NCI-H526 treated with DMSO at 0.1 percent for 48 hours (cell line): ENCODE results near the gene CYTH4.
"Not testable (repeated sequence)": the region's sequence is repeated elsewhere in the genome, so short reads cannot be mapped to it uniquely, and the experiment has no call there.

ENCODE experiments used
- DNase-seq: peaks from one replicate; lab custom pipeline; 2025; lab: John Stamatoyannopoulos, UW

Gene CYTH4

GRCh38 chr22:37328538-37329237 lies 46.4 kb downstream of the CYTH4 start:
- DNase-seq: not testable (repeated sequence)

DNA sequence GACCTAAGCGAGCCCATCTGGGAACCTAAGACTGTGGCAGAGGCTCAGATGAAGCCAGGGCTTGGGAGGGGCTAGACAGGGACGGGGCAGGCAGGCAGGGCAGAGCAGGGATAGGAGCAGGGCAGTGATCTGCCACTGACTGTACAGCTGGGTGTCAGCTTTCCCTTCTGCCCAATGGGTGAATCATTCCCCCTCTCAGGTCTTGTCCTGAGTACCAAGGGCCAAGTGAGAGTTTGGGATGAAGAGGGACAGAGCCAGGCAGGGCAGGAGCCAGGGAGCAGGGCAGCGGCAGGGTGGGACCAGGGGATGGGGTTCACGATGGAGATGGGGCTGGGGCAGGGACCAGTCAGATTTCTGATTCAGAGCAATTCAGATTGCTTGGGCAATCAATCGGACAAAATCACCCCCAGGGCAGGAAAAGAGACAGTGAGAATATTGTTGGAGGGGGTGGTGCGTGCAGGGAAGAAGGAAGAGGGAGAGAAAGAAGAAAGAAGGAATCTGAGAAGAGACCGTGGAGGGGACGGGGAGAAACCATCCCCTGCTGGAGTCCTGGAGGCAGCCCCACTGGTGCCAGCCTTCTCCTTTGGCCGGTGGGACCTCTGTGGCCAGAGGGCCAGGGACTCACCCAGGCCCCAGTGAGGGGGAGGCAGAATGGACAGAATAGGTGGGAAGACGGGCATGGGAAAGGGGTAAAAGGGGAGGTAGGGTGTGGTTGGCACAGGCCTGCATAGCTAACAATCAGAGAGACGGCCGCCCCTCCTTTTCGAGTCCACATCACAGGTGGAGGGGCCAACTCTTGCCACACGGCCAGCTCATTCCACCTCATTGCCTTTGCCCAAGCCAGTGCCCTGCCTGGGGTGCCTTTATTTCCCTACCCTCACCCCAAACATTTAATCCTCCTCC lies 47.2 kb downstream of the CYTH4 start:
- no peak for DNase-seq

DNA sequence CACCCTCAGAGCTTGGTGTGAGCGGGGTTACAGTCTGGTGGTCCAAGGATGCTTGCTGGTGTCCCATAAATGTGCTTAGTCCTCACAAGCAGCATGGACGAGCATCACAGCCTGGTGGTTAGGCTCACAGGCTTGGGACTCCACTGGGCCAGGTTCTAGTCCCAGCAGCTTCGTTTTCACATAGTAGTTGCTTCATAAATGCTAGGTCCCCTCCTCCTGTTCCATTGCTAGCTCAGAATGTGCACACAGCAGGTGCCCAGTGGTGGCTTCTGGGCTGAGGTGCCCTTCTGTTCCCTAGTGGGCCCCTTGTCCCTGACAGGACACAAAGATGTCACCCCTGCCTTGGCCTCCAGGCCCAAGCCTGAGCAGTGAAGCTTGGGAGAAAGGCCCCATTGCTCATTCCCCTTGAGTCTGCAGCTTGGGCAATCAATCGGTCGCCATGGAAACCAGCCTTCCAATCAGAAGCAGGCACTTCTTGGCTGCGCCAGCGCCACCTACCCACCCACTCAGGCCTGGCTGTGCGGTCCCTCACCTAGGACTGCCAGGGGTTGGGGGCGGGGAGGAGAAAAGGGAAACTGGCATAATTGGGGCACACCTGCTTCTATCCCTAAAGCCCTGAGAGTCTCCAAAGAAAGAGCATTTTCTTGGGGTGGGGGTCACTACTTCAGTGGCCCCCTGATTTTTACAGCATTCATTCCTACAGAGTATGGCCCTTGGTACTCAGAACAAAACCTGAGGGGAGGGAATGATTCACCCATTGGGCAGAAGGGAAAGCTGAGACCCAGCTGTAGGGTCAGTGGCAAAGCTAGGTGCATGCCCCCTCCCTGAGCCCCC lies 48.1 kb downstream of the CYTH4 start:
- peak; percentile 58 for DNase-seq

- DNase-seq: no peak
These were observed 48.7 kb downstream of the CYTH4 start for GRCh38 chr22:37331034-37331428.

GRCh38 chr22:37331856-37332536 lies 49.7 kb downstream of the CYTH4 start:
- no peak for DNase-seq

- no peak for DNase-seq
These were observed 51.6 kb downstream of the CYTH4 start for GRCh38 chr22:37333724-37334460.

DNA sequence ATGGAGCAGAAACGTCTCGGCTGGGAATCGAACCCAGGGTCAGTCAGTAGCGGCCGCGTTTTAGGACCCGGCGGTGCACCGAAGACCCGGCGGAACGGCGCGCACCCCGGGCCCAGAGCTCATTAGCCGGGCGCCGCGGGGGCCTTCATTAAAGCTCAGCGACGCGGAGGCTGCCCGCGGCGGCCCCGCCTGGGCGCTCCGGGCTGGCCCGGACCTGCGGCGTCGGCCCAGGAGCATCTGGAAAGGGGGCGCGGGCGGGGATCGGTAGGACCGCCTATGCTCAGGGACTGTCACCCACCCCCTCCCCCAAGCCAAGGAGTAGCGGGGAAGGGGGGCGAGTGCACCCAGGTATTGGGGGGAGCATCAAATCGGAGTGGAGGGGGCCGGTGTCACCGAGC lies 52.2 kb downstream of the CYTH4 start:
- no peak for DNase-seq

DNA sequence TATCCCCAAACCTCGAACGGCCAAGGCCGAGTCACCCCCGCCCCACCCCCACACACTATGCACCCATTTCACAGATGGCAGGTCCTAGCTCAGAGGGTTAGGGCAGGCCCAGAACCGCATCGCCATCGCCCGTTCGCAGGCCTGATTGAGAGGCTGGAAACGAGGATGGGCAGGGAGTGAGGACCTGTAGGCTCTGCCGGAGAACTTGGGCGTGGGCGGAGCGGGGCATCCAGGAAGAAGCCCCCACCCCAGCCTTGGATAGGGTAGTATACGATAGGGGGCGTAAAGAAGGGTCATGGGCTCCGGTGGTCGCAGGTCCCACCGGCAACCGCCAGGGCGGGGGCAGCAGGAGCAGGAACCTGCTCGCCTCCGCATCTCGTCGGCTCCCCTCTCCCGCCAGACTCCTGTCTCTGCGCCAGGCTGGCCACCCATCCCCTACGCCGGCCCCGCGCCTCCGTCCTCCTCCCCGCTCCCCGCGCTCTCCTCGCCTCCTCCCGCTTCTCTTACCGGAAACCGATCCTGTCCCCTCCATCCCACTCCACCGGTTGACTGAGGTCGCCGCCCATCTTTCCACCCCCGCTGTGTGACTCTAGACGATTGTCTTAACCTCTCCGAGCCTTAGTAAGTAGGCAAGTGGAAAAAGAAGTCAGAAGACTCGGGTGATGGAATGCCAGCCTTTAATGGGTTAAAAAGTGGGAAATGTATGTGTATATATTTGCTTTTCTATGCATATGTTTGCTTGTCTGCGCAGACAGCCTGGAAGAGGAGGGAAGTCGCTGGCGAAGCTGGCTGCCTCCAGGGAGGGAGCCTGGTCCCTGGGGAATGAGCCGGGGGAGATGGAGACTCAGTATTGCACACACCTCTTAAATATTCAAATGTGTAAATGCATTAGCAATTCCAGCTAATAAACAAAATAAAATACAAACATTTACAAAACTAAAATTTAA lies 52.8 kb downstream of the CYTH4 start:
- DNase-seq: peak; percentile 85

DNA sequence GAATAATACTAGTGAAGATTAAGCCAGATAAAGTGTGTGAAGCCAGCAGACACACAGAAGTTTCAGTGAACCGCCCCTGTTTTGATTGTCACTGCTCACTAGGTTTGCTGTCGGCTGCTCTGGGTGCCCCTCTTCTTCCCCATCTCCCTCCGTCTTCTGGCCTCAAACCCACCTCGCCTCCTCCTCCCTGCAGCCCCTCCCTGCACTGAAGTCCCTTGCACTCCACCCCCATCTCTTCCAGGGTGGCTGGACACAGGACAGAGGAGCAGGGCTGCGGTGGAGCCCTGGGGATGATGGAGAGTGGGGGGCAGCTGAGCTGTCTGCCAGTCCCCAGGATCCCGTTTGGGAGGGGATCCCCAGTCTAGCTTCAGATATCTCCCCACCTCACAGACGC lies 53.5 kb downstream of the CYTH4 start:
- no peak for DNase-seq

- no peak for DNase-seq
These were observed 54.3 kb downstream of the CYTH4 start for GRCh38 chr22:37336579-37336978.

DNA sequence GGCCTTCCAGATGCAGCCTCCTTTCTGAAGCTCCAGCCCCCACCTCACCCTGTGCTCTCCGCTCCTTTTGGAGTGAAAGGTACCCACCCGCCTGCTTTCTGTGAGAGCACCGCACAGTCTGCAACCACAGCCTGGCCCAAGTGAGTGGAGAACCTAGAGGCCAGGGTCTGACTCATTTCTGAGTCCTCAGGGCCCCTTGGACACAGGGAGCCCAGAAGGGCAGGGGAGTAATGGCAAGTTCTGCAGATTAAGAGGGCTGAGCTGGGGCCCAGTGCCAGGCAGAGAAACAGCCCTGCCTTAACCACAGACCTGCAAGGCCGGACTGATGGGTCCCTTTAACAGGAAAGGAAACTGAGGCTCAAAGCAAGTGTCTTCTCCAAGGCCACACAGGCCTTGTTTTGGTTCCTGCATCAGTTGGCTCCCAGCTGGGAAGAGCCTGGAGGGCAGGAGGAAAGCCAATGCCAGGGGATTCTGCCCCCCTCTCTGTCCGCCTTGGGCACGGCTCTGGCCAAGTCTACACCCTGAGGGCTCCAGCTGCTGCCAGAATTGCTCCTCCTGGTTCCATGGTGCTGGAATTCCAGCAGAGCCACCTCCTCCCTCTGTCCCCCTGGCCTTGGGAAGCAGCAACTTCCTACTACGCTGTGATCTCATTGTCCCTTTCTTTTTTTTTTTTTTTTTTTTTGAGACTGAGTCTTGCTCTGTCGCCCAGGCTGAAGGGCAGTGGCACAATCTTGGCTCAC lies 55.1 kb downstream of the CYTH4 start:
- no peak for DNase-seq

- DNase-seq: no peak
These were observed 56.4 kb downstream of the CYTH4 start for GRCh38 chr22:37338539-37339246.

DNA sequence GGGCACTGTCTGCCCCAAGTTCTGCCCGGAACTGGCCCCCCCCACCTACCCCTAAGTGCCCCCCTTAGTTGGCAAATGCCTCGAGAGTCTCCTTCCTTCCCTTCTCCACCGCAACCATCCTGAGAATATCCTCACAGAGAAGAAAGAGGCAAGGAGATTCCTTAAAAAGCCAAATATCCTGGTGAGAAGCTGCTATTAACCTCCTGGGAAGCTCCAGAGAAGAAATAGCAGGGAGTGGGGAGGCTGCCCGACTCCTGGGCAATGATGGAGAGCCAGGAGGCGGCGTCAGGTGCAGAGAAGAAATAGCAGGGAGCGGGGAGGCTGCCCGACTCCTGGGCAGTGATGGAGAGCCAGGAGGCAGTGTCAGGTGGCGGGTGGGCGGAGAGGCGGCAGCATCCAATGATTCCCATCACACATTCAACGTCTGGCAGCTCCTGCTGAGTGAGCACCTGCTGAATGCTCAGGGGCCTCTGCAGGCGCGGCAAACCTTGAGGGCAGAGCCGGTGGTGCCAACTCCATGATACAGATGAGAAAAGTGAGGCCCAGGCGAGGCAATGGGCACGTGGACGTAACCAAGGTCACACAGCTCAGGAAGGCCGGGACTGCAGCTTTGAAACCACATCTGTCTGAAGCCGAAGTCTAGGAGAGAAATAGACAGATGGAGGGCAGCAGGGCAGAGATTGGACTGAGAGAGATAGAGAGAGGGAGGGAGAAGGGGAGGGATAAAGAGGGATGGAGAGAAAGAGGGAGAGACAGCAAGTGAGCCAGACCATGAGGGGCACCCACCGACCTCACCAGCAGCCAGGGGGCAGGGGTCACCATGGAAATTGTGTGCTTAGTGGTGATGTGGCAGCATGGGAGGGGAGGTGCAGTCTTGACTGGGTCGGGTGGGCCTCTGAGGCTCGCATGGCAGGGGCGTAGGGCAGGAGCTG lies 58.3 kb downstream of the CYTH4 start:
- DNase-seq: peak; percentile 55

DNA sequence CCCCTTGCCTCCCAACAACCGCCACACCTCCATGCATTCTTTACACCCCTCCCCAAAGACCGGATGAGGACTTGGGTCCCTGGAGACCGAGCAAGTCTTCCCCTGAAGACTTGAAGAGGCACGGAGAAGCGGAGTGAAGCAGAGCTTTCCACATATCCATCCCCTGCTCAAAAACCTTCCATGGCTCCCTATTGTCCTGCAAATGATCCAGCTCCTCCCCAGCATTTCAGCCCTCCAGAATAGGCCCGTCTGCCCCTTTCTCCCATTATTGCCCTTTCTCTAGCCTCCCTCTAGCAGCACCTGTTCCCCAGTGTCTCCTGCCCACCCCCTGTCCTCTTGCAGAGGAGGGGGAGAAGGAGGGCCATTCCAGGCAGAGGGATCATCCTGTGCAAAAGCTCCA lies 59.8 kb downstream of the CYTH4 start:
- DNase-seq: no peak

DNA sequence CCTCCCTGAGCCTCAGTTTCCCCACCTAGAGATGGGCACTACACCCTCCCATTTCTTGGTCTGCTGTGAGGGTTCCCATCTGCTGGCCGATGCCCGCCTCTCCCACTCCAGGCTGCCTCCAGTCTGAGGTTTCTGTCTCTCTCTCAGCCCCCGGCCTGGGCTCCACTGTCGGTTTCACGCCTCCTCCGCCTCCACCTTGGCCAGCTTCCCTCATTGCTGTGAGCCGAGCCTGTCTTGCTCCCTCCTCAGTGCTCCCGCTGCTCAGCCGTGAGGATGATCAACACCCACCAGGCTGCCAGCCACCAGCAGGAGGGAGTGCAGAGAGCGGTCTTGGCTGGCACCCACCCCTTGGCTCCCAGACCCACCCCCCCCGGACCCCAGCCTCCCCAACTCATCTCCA lies 61.0 kb downstream of the CYTH4 start:
- DNase-seq: no peak

DNA sequence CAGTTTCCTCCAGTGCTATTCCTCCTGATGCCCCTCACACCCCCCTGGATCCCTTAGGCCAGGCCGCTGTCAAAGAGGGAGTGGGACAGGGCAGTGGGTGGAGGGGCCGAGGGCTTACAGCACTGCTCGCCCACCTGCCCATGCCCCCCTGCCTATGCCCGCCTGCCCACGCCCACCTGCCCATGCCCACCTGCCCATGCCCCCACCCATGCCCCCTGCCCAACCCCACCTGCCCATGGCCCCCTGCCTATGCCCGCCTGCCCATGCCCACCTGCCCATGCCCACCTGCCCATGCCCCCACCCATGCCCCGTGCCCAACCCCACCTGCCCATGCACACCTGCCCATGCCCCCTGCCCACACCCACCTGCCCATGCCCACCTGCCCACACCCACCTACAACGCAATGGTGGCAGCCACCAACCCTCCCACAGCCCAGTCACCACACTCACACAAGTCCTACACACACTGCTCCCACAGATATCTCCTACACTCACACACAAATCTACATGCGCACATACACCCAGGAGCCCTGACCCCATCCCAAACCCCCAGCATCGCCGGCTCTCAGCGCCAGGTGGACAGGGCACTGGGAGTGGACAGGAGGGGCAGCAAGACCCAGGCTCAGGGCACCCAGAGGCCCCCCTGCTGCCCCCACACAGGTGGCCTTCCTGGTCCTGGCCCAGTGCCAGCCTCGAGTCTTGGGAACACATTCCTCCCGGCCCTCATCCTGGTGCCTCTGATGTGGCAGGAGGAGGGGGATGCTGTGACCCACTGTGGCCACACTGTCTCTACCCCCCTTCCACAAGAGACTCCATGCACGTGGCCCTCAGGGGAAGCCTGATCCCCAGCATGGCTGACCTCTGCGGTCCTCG lies 61.8 kb downstream of the CYTH4 start:
- no peak for DNase-seq
